H1 (cell line): ENCODE data around the gene ATP6V0A1. TPM values are rescaled to one million over a fixed set of nuclear protein-coding genes. Genes with fewer than 3 reads are reported as not detected.

ENCODE experiments used
- CTCF ChIA-PET: fragments of 300-600 bp; sonication (Branson Sonifier 250); formaldehyde crosslinking; loops from one replicate; lab custom pipeline; 2021; ENCODE audit not compliant: partially characterized antibody; lab: Charles Lee
- POLR2A ChIA-PET: fragments of 300-600 bp; sonication (Branson Sonifier 250); formaldehyde crosslinking; loops from one replicate; lab custom pipeline; 2021; ENCODE audit warnings: inconsistent platforms; ENCODE audit not compliant: partially characterized antibody; lab: Charles Lee
- DNase-seq, 2 experiments: peaks; one replicate each; pipeline versions ENCODE4 v3.0.0 to v3.0.0-alpha.2; 2010 to 2022; ENCODE audit warnings: low spot score in 2 of 2, low read depth in 1 of 2, mixed read lengths in 1 of 2
- FAIRE-seq: peaks from 2 replicates; lab custom pipeline; 2011; peaks lifted over from hg19 to GRCh38; lab: Jason Lieb, UNC
- H2AFZ ChIP-seq: 2 replicates; pipeline ENCODE4 v1.8.1; 2012; ENCODE audit warnings: low read length, inconsistent platforms
- H2AK5ac ChIP-seq: 2 replicates; pipeline ENCODE4 v1.6.1; 2013; ENCODE audit warnings: low read depth, low read length
- H2BK120ac ChIP-seq: replicated peaks from 2 replicates; pipeline ENCODE3; 2013; ENCODE audit warnings: low read depth, low read length, inconsistent platforms
- H2BK12ac ChIP-seq: 2 replicates; pipeline ENCODE4 v1.6.1; 2013; ENCODE audit warnings: low read depth, low read length
- H2BK15ac ChIP-seq: 2 replicates; pipeline ENCODE4 v1.6.1; 2013; ENCODE audit warnings: low read length
- H2BK20ac ChIP-seq: 2 replicates; pipeline ENCODE4 v1.6.1; 2013; ENCODE audit warnings: low read length
- H2BK5ac ChIP-seq: 2 replicates; pipeline ENCODE4 v1.6.1; 2013; ENCODE audit warnings: low read depth, low read length
- H3K14ac ChIP-seq: 2 replicates; pipeline ENCODE4 v1.6.1; 2013; ENCODE audit warnings: inconsistent platforms; ENCODE audit not compliant: insufficient read length
- H3K18ac ChIP-seq: 2 replicates; pipeline ENCODE4 v1.6.1; 2013; ENCODE audit warnings: low read length; ENCODE audit errors: extremely low read depth
- H3K23ac ChIP-seq: 2 replicates; pipeline ENCODE4 v1.6.1; 2013; ENCODE audit warnings: inconsistent platforms; ENCODE audit not compliant: insufficient read length
- H3K23me2 ChIP-seq: 2 replicates; pipeline ENCODE4 v1.6.1; 2013; ENCODE audit warnings: low read depth, low read length
- H3K27ac ChIP-seq: 2 replicates; pipeline ENCODE4 v1.6.1; 2011; ENCODE audit warnings: low read depth, low read length, inconsistent platforms
- H3K27me3 ChIP-seq, 4 experiments: replicated peaks in 1 of 4; 1 replicate in 1 of 4; 2 replicates in 3 of 4; pipeline versions ENCODE4 v1.6.1 to v1.8.1; 2011 to 2013; ENCODE audit warnings: low read length in 3 of 4, mild to moderate bottlenecking in 3 of 4, inconsistent platforms in 2 of 4, mixed read lengths in 2 of 4, moderate library complexity in 1 of 4; ENCODE audit not compliant: control insufficient read depth in 3 of 4, insufficient read depth in 3 of 4; ENCODE audit errors: extremely low read depth in 1 of 4
- H3K36me3 ChIP-seq, 4 experiments: 2 replicates each; pipeline versions ENCODE4 v1.6.1 to v1.8.1; 2011 to 2013; ENCODE audit warnings: mild to moderate bottlenecking in 4 of 4, low read length in 3 of 4, moderate library complexity in 2 of 4, control low read depth in 1 of 4, inconsistent platforms in 1 of 4; ENCODE audit not compliant: insufficient read depth in 4 of 4, control insufficient read depth in 2 of 4
- H3K4ac ChIP-seq: replicated peaks from 2 replicates; pipeline ENCODE3; 2013; ENCODE audit warnings: low read length, low read depth, mixed read lengths, inconsistent platforms; ENCODE audit not compliant: insufficient read length
- H3K4me1 ChIP-seq, 4 experiments: replicated peaks in 1 of 4; 1 replicate in 1 of 4; 2 replicates in 3 of 4; pipeline versions ENCODE4 v1.6.1 to v1.8.1; 2011 to 2013; ENCODE audit warnings: low read length in 3 of 4, inconsistent platforms in 2 of 4, mixed read lengths in 1 of 4; ENCODE audit not compliant: insufficient read depth in 4 of 4, control insufficient read depth in 3 of 4
- H3K4me2 ChIP-seq, 2 experiments: 2 replicates each; pipeline versions ENCODE4 v1.6.1 to v1.8.1; 2011 to 2013; ENCODE audit warnings: low read depth in 2 of 2, low read length in 2 of 2, control low read depth in 1 of 2, inconsistent platforms in 1 of 2, mild to moderate bottlenecking in 1 of 2; ENCODE audit not compliant: insufficient read depth in 1 of 2
- H3K4me3 ChIP-seq, 4 experiments: fragments of 200-600, 300-600 bp in 1 of 4; sonication (generic), shearing (Covaris generic), sonication (Bioruptor Twin) in 1 of 4; 2 replicates each; pipeline versions ENCODE4 v1.5.1 to v1.8.1; 2011 to 2016; ENCODE audit warnings: low read length in 4 of 4, low read depth in 3 of 4, control low read depth in 2 of 4, inconsistent platforms in 2 of 4, mild to moderate bottlenecking in 2 of 4, mixed read lengths in 1 of 4, moderate library complexity in 1 of 4; ENCODE audit not compliant: insufficient read depth in 2 of 4; ENCODE audit errors: extremely low read depth in 1 of 4
- H3K56ac ChIP-seq: replicated peaks from 2 replicates; pipeline ENCODE3; 2013; ENCODE audit warnings: low read depth, mild to moderate bottlenecking, mixed read lengths, low read length, inconsistent platforms; ENCODE audit not compliant: insufficient read length
- H3K79me1 ChIP-seq: 2 replicates; pipeline ENCODE4 v1.6.1; 2013; ENCODE audit warnings: low read depth, low read length, control low read depth
- H3K79me2 ChIP-seq, 2 experiments: 2 replicates each; pipeline versions ENCODE4 v1.6.1 to v1.8.1; 2012 to 2013; ENCODE audit warnings: low read length in 2 of 2, mild to moderate bottlenecking in 2 of 2, inconsistent platforms in 1 of 2; ENCODE audit not compliant: insufficient read depth in 2 of 2, control insufficient read depth in 1 of 2
- H3K9ac ChIP-seq, 4 experiments: replicated peaks in 1 of 4; 1 replicate in 1 of 4; 2 replicates in 3 of 4; pipeline versions ENCODE4 v1.6.1 to v1.8.1; 2011 to 2013; ENCODE audit warnings: low read depth in 3 of 4, low read length in 3 of 4, control low read depth in 2 of 4, mild to moderate bottlenecking in 2 of 4, moderate library complexity in 2 of 4, inconsistent platforms in 1 of 4; ENCODE audit errors: extremely low read depth in 1 of 4
- H3K9me3 ChIP-seq, 2 experiments: 2 replicates each; pipeline versions ENCODE4 v1.6.1 to v1.8.1; 2012 to 2013; ENCODE audit warnings: mild to moderate bottlenecking in 2 of 2, moderate library complexity in 2 of 2, control low read depth in 1 of 2, inconsistent platforms in 1 of 2, low read depth in 1 of 2, low read length in 1 of 2, mixed read lengths in 1 of 2; ENCODE audit not compliant: insufficient read depth in 2 of 2
- H4K20me1 ChIP-seq, 2 experiments: replicated peaks in 1 of 2; 2 replicates each; pipeline versions ENCODE3 to v1.8.1; 2011 to 2013; ENCODE audit warnings: inconsistent platforms in 2 of 2, low read length in 2 of 2, mild to moderate bottlenecking in 1 of 2; ENCODE audit not compliant: insufficient read depth in 2 of 2, control insufficient read depth in 1 of 2
- H4K5ac ChIP-seq: 2 replicates; pipeline ENCODE4 v1.6.1; 2013; ENCODE audit warnings: low read length, low read depth, mixed read lengths, inconsistent platforms; ENCODE audit not compliant: insufficient read length
- H4K8ac ChIP-seq: 2 replicates; pipeline ENCODE4 v1.8.0; 2013; ENCODE audit warnings: mild to moderate bottlenecking, moderate library complexity, low read length, inconsistent platforms; ENCODE audit not compliant: insufficient read depth; ENCODE audit errors: extremely low read depth
- H4K91ac ChIP-seq: replicated peaks from 2 replicates; pipeline ENCODE3; 2013; ENCODE audit warnings: low read length, mixed read lengths, inconsistent platforms; ENCODE audit not compliant: insufficient read length
- FOSL1 ChIP-seq: IDR thresholded peaks from 2 replicates; pipeline ENCODE4 v1.6.1; 2011; ENCODE audit warnings: mild to moderate bottlenecking, low read depth, low read length, moderate library complexity; ENCODE audit not compliant: insufficient read depth
- POLR2AphosphoS5 ChIP-seq: IDR thresholded peaks from 2 replicates; pipeline ENCODE4 v1.6.1; 2011; ENCODE audit warnings: low read depth, low read length
- SP4 ChIP-seq: IDR thresholded peaks from 2 replicates; pipeline ENCODE4 v1.6.1; 2012; ENCODE audit warnings: low read length, inconsistent platforms
- TCF12 ChIP-seq: IDR thresholded peaks from 2 replicates; pipeline ENCODE4 v1.6.1; 2011; ENCODE audit warnings: low read depth, mild to moderate bottlenecking, low read length
- WGBS, 2 experiments: shearing (Covaris generic) in 1 of 2; methylation state at CpG; one replicate each; pipeline versions ENCODE4 v1.1.6 to v1.1.7; 2013 to 2015; ENCODE audit warnings: low lambda C conversion rate in 2 of 2, mixed read lengths in 2 of 2, inconsistent platforms in 1 of 2, low coverage in 1 of 2, missing lambda C conversion rate in 1 of 2; ENCODE audit not compliant: insufficient replicate concordance in 2 of 2, insufficient coverage in 1 of 2, insufficient read length in 1 of 2; ENCODE audit errors: extremely low coverage in 1 of 2, missing lambda C conversion rate in 1 of 2; 5-methylcytosine and 5-hydroxymethylcytosine counted together
- polyA plus RNA-seq, 7 experiments: library from polyadenylated mRNA; depleted of rRNA in 3 of 7; stranded (reverse) in 5 of 7; unstranded in 2 of 7; fragments of >200 nt in 5 of 7; fragments of 200-250 nt in 2 of 7; gene quantifications; 1 replicate in 5 of 7; 2 replicates in 1 of 7; 4 replicates in 1 of 7; pipeline versions ENCODE4 v1.2.1 to v1.2.3, GENCODE V29; 2011 to 2013; ENCODE audit warnings: missing spikeins in 2 of 7, mixed read lengths in 2 of 7
- total RNA-seq: library from RNA; stranded (reverse); fragmentation: NEBNext Ultra II Directional; extraction: Animal tissue kit (Norgen Biotek cat#: 25700); gene quantifications from 2 replicates; pipeline ENCODE4 v1.2.1, GENCODE V29; 2021

ATP6V0A1 gene
- total and polyA plus RNA-seq, 2 of the 8 experiments (the other 6 are each of a cell fraction or from before 2014, with no cell fraction given), result 55.3 to 63.4 TPM

DNA sequence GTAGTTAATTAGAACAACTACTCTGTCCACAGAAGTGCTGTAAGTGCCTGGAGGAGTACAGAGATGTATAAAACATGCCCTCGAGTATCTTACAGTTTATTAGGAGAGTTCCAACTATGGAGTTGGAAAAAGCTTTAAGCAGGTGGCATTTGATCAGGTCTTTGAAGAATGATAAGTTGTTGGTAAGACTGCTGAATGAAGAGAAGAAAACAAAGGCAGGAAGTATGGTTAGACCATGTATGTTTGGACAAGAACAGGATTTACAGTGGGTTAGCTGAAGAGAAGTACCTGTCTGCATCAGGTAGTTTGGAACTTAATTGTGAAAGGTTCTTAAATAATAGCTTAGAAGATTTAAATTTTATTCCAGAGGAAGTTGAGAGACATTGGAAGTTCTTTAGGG lies 29.4 kb downstream of the ATP6V0A1 start:
- Histone ChIP-seq H4K20me1 (no peaks in the 10 kb centered on the region), H3K79me1 (no peaks in the 10 kb centered on the region), H2BK20ac (no peak overlapping the region), H4K91ac (no peak overlapping the region), H3K23me2 (no peaks in the 10 kb centered on the region), H3K27me3 (no peaks in the 10 kb centered on the region), H4K5ac (no peak overlapping the region), H2BK12ac (no peak overlapping the region), H3K4me3 (no peak overlapping the region), H3K4me1 (no peaks in the 10 kb centered on the region), H3K56ac (no peak overlapping the region), H3K4me2 (no peak overlapping the region), H4K8ac (no peak overlapping the region), H2AK5ac (no peak overlapping the region), H2BK15ac (no peak overlapping the region), H3K27ac (no peak overlapping the region), H3K9ac (no peak overlapping the region), H3K14ac (no peak overlapping the region), H2BK120ac (no peak overlapping the region), H3K23ac (no peak overlapping the region), H2BK5ac (no peak overlapping the region), H2AFZ (no peak overlapping the region), H3K4ac (no peak overlapping the region), H3K79me2 (no peaks in the 10 kb centered on the region), H3K36me3 (peaks cover 11 to 66% (median 45%) of the 10 kb centered on the region in 4 experiments; a peak in 7 of 8 replicates), H3K18ac (no peak overlapping the region), H3K9me3 (no peaks in the 10 kb centered on the region)
- POLR2A ChIA-PET, result no interaction called here
- WGBS, 2 experiments, result 92% methylated on average over 1 of the region's 1 CpG; no CpG with 5 or more reads in 1 of the 2 experiments
- DNase-seq (no peak), FAIRE-seq (no peak)
- CTCF ChIA-PET, result interaction anchor here (0.7 to 3.7 kb wide), 6 partner anchors 12 to 60 kb away, joined by 3 to 13 read pairs (median 6); no protein-coding TSS in a partner anchor
- TF ChIP-seq SP4 (no peak), FOSL1 (no peak), POLR2AphosphoS5 (no peak), TCF12 (no peak)
